GM12875 (cell line): Measurements from ENCODE around the gene THAP7.

Experiments used
- H3K4me3 ChIP-seq: one replicate; pipeline ENCODE4 v1.5.1; 2011; ENCODE audit warnings: low read depth, low read length, control low read depth
- CTCF ChIP-seq: IDR thresholded peaks from 2 replicates; pipeline ENCODE4 v1.5.1; 2011; ENCODE audit warnings: low read depth, mild to moderate bottlenecking, control low read depth, inconsistent platforms, low read length, moderate library complexity, borderline replicate concordance; ENCODE audit not compliant: insufficient read depth

The THAP7 gene

GRCh38 chr22:20981787-20982562 is 19.9 kb downstream of the THAP7 start, which contains the start of gene LZTR1:
Gene LZTR1, plus strand, starts transcription at chr22:20982297. Its CDS starts 75 bp downstream, at chr22:20982372.
- peak; percentile 72 for TF ChIP-seq CTCF

GRCh38 chr22:20980938-20981722 is 20.8 kb downstream of the THAP7 start:
- TF ChIP-seq CTCF: no peak

More at GRCh38 chr22:20981787-20982562, 19.9 kb downstream of the THAP7 start, which contains the start of gene LZTR1:
- H3K4me3 ChIP-seq: peak within 1 kb of the TSS; percentile 80

GRCh38 chr22:20980523-20980922 is 21.4 kb downstream of the THAP7 start:
- H3K4me3 ChIP-seq: no peak overlapping the region
- no peak for TF ChIP-seq CTCF

More at GRCh38 chr22:20980938-20981722, 20.8 kb downstream of the THAP7 start:
- peak overlapping the region; percentile 80 for H3K4me3 ChIP-seq

GRCh38 chr22:20979940-20980453 is 21.9 kb downstream of the THAP7 start:
- H3K4me3 ChIP-seq: no peak overlapping the region
- TF ChIP-seq CTCF: no peak

- no peak overlapping the region for H3K4me3 ChIP-seq
- TF ChIP-seq CTCF: no peak
These were observed 22.6 kb downstream of the THAP7 start for GRCh38 chr22:20979243-20979809.

- TF ChIP-seq CTCF: no peak
- no peak overlapping the region for H3K4me3 ChIP-seq
These were observed 23.5 kb downstream of the THAP7 start for GRCh38 chr22:20978419-20978818.
